HEK293T (cell line): ENCODE measurements around the gene SVOP.

Experiments
- ARNT ChIP-seq: fragments of 450-650 bp; IDR thresholded peaks from 2 replicates; pipeline ENCODE4 v1.6.1; 2017; ENCODE audit warnings: mild to moderate bottlenecking
- CTBP1 ChIP-seq: fragments of 450-650 bp; IDR thresholded peaks from 2 replicates; pipeline ENCODE4 v1.6.1; 2016; ENCODE audit warnings: borderline replicate concordance
- ELF4 ChIP-seq: fragments of 450-650 bp; IDR thresholded peaks from 2 replicates; pipeline ENCODE4 v1.6.1; 2017; ENCODE audit warnings: antibody characterized with exemption
- FOXM1 ChIP-seq: fragments of 450-650 bp; IDR thresholded peaks from 2 replicates; pipeline ENCODE4 v1.6.1; 2017; ENCODE audit warnings: mild to moderate bottlenecking, borderline replicate concordance
- HDGF ChIP-seq: fragments of 450-650 bp; IDR thresholded peaks from 2 replicates; pipeline ENCODE4 v1.6.1; 2017; ENCODE audit warnings: antibody characterized with exemption, borderline replicate concordance
- SP1 ChIP-seq: fragments of 450-650 bp; IDR thresholded peaks from 2 replicates; pipeline ENCODE4 v1.6.1; 2017
- TARDBP ChIP-seq: fragments of 450-650 bp; IDR thresholded peaks from 2 replicates; pipeline ENCODE4 v1.6.1; 2016

- no peak for TF ChIP-seq HDGF
- no peak for TF ChIP-seq ARNT
- TF ChIP-seq TARDBP = no peak
- no peak for TF ChIP-seq SP1
- TF ChIP-seq ELF4 = no peak
- no peak for TF ChIP-seq FOXM1
- TF ChIP-seq CTBP1 = no peak
Observed at GRCh38 chr12:108933949-108934348, 86.9 kb downstream of the SVOP start.
